ENCODE results near the gene NPC1. TPM values are rescaled to one million over a fixed set of nuclear protein-coding genes. Genes with fewer than 3 reads are reported as not detected.

NPC1 gene
- total and polyA plus RNA-seq, 2 of the 8 experiments (the other 6 are each of a cell fraction or from before 2014, with no cell fraction given) = 34.1 to 39.5 TPM

GRCh38 chr18:23501626-23502025, 84.7 kb downstream of the NPC1 start:
- no peak for DNase-seq (ENCODE audit: low read depth in 1 of 2, low spot score in 2 of 2)
- Histone ChIP-seq H2BK20ac (ENCODE audit: low read length) (no peak overlapping the region), H3K23ac (ENCODE audit: insufficient read length) (no peak overlapping the region), H2BK5ac (ENCODE audit: low read depth, low read length) (no peak overlapping the region), H3K18ac (ENCODE audit: extremely low read depth, low read length) (no peak overlapping the region), H4K5ac (ENCODE audit: insufficient read length, low read depth, low read length) (no peak overlapping the region), H3K56ac (replicated peaks; ENCODE audit: insufficient read length, low read depth, low read length) (no peak overlapping the region), H4K8ac (ENCODE audit: extremely low read depth, insufficient read depth, low read length) (no peak overlapping the region), H4K91ac (replicated peaks; ENCODE audit: insufficient read length, low read length) (no peak overlapping the region), H3K27ac (ENCODE audit: low read depth, low read length) (no peak overlapping the region), H2AFZ (ENCODE audit: low read length) (no peak overlapping the region), H4K20me1 (replicated peaks in 1 of 2; ENCODE audit: control insufficient read depth in 1 of 2, insufficient read depth in 2 of 2, low read length in 2 of 2) (peaks cover 5% of the 10 kb centered on the region in 2 experiments), H3K79me2 (ENCODE audit: control insufficient read depth in 1 of 2, insufficient read depth in 2 of 2, low read length in 2 of 2) (peaks cover 0 to 5% of the 10 kb centered on the region in 2 experiments; a peak in 1 of 4 replicates), H3K9me3 (ENCODE audit: insufficient read depth in 2 of 2, low read depth in 1 of 2, low read length in 1 of 2) (no peaks in the 10 kb centered on the region), H3K4me1 (replicated peaks in 1 of 4; ENCODE audit: control insufficient read depth in 3 of 4, insufficient read depth in 4 of 4, low read length in 3 of 4) (peaks cover 2 to 6% (median 4%) of the 10 kb centered on the region in 4 experiments; a peak in 5 of 7 replicates), H3K23me2 (ENCODE audit: low read depth, low read length) (peaks cover 7% of the 10 kb centered on the region; the same call in 1 of the 2 replicates), H3K4me3 (ENCODE audit: extremely low read depth in 1 of 4, insufficient read depth in 2 of 4, low read depth in 3 of 4, low read length in 4 of 4) (no peak overlapping the region), H3K36me3 (ENCODE audit: control insufficient read depth in 2 of 4, insufficient read depth in 4 of 4, low read length in 3 of 4) (peaks cover 0 to 3% (median 0%) of the 10 kb centered on the region in 4 experiments; a peak in 1 of 8 replicates), H2BK120ac (replicated peaks; ENCODE audit: low read depth, low read length) (no peak overlapping the region), H3K4me2 (ENCODE audit: insufficient read depth in 1 of 2, low read depth in 2 of 2, low read length in 2 of 2) (no peak overlapping the region; a peak in 1 of 4 replicates), H2AK5ac (ENCODE audit: low read depth, low read length) (no peak overlapping the region), H3K4ac (replicated peaks; ENCODE audit: insufficient read length, low read depth, low read length) (no peak overlapping the region), H3K27me3 (replicated peaks in 1 of 4; ENCODE audit: control insufficient read depth in 3 of 4, extremely low read depth in 1 of 4, insufficient read depth in 3 of 4, low read length in 3 of 4) (peaks cover 0 to 13% (median 5%) of the 10 kb centered on the region in 4 experiments; a peak in 5 of 7 replicates), H2BK12ac (ENCODE audit: low read depth, low read length) (no peak overlapping the region), H3K79me1 (ENCODE audit: low read depth, low read length) (no peaks in the 10 kb centered on the region; the same call in 1 of the 2 replicates), H3K9ac (replicated peaks in 1 of 4; ENCODE audit: extremely low read depth in 1 of 4, low read depth in 3 of 4, low read length in 3 of 4) (no peak overlapping the region), H2BK15ac (ENCODE audit: low read length) (no peak overlapping the region), H3K14ac (ENCODE audit: insufficient read length) (no peak overlapping the region)
- ChIA-PET POLR2A (ENCODE audit: partially characterized antibody) (interaction anchor here (0.7 kb wide), 1 partner anchor 121 kb away, joined by 3 read pairs; no protein-coding TSS in a partner anchor), CTCF (ENCODE audit: partially characterized antibody) (no interaction called here)
- WGBS, 2 experiments (ENCODE audit: extremely low coverage in 1 of 2, insufficient coverage in 1 of 2, insufficient read length in 1 of 2, insufficient replicate concordance in 2 of 2, low coverage in 1 of 2, low lambda C conversion rate in 2 of 2, missing lambda C conversion rate in 1 of 2) = 95% methylated on average over 6 of the region's 6 CpGs; no CpG with 5 or more reads in 1 of the 2 experiments
- no peak for FAIRE-seq
- no peak for TF ChIP-seq SIX5 (IDR thresholded peaks at IDR 0.05; ENCODE audit: low read depth, low read length)
- TF ChIP-seq CBX5 (IDR thresholded peaks at IDR 0.05; ENCODE audit: low read depth, low read length) = no peak
- no peak for TF ChIP-seq CREB1 (IDR thresholded peaks at IDR 0.05)
- TF ChIP-seq EZH2 (IDR thresholded peaks at IDR 0.05; ENCODE audit: low read depth, low read length, severe bottlenecking) = no peak
- no peak for TF ChIP-seq ZNF274 (IDR thresholded peaks at IDR 0.05; ENCODE audit: borderline replicate concordance, extremely low read depth, low read length)

All from H1 (cell line).